Trophoblast cell (in vitro differentiated cells and primary cell): ENCODE results near the gene PLB1.

Experiments
- DNase-seq, 2 donors: peaks; one replicate each; pipeline ENCODE4 v3.0.0-alpha.2; 2016
- H2AFZ ChIP-seq: 2 replicates; pipeline ENCODE4 v1.6.1; 2013; ENCODE audit warnings: low read length, moderate library complexity, mild to moderate bottlenecking; ENCODE audit not compliant: insufficient read depth, poor library complexity
- H2AK5ac ChIP-seq: 2 replicates; pipeline ENCODE4 v1.6.1; 2013; ENCODE audit warnings: mild to moderate bottlenecking, low read length
- H2BK120ac ChIP-seq: 2 replicates; pipeline ENCODE4 v1.6.1; 2013; ENCODE audit warnings: low read length, mild to moderate bottlenecking, moderate library complexity; ENCODE audit not compliant: insufficient read depth, poor library complexity
- H2BK12ac ChIP-seq: 2 replicates; pipeline ENCODE4 v1.6.1; 2013; ENCODE audit warnings: mild to moderate bottlenecking, low read length, moderate library complexity
- H2BK5ac ChIP-seq: 2 replicates; pipeline ENCODE4 v1.6.1; 2013; ENCODE audit warnings: low read length, low read depth, moderate library complexity, mild to moderate bottlenecking; ENCODE audit not compliant: poor library complexity
- H3K14ac ChIP-seq: 2 replicates; pipeline ENCODE4 v1.6.1; 2013; ENCODE audit warnings: mild to moderate bottlenecking, low read length
- H3K18ac ChIP-seq: 2 replicates; pipeline ENCODE4 v1.6.1; 2013; ENCODE audit warnings: mild to moderate bottlenecking, low read length
- H3K23ac ChIP-seq: 2 replicates; pipeline ENCODE4 v1.6.1; 2013; ENCODE audit warnings: low read length
- H3K27ac ChIP-seq: 2 replicates; pipeline ENCODE4 v1.5.1; 2013; ENCODE audit warnings: low read depth, mild to moderate bottlenecking, inconsistent platforms, low read length, moderate library complexity
- H3K27me3 ChIP-seq: 2 replicates; pipeline ENCODE4 v1.6.1; 2013; ENCODE audit warnings: inconsistent platforms, mild to moderate bottlenecking, low read length, moderate library complexity; ENCODE audit not compliant: insufficient read depth
- H3K36me3 ChIP-seq, 2 experiments: 1 replicate in 1 of 2; 2 replicates in 1 of 2; pipeline ENCODE4 v1.6.1; 2013; ENCODE audit warnings: low read length in 2 of 2, mild to moderate bottlenecking in 2 of 2, moderate library complexity in 1 of 2; ENCODE audit not compliant: insufficient read depth in 2 of 2, control insufficient read depth in 1 of 2
- H3K4ac ChIP-seq: 2 replicates; pipeline ENCODE4 v1.6.1; 2013; ENCODE audit warnings: low read depth, mild to moderate bottlenecking, low read length, moderate library complexity
- H3K4me1 ChIP-seq, 2 experiments: 1 replicate in 1 of 2; 2 replicates in 1 of 2; pipeline ENCODE4 v1.6.1; 2013; ENCODE audit warnings: low read length in 2 of 2, mild to moderate bottlenecking in 2 of 2, moderate library complexity in 1 of 2; ENCODE audit not compliant: insufficient read depth in 2 of 2, control insufficient read depth in 1 of 2
- H3K4me2 ChIP-seq: 2 replicates; pipeline ENCODE4 v1.6.1; 2013; ENCODE audit warnings: inconsistent platforms, mild to moderate bottlenecking, low read length, moderate library complexity
- H3K4me3 ChIP-seq: 2 replicates; pipeline ENCODE4 v1.5.1; 2013; ENCODE audit warnings: mild to moderate bottlenecking, low read depth, low read length, inconsistent platforms
- H3K79me1 ChIP-seq: one replicate; pipeline ENCODE4 v1.6.1; 2013; ENCODE audit warnings: low read length
- H3K79me2 ChIP-seq: 2 replicates; pipeline ENCODE4 v1.6.1; 2013; ENCODE audit warnings: low read length, mild to moderate bottlenecking; ENCODE audit not compliant: control insufficient read depth, insufficient read depth, poor library complexity
- H3K9ac ChIP-seq: 2 replicates; pipeline ENCODE4 v1.6.1; 2013; ENCODE audit warnings: mild to moderate bottlenecking, low read length
- H3K9me3 ChIP-seq: 2 replicates; pipeline ENCODE4 v1.6.1; 2013; ENCODE audit warnings: low read depth, mild to moderate bottlenecking, control low read depth, inconsistent platforms, low read length; ENCODE audit not compliant: insufficient read depth
- H4K12ac ChIP-seq: 2 replicates; pipeline ENCODE4 v1.6.1; 2013; ENCODE audit warnings: low read depth, mild to moderate bottlenecking, low read length, moderate library complexity
- H4K8ac ChIP-seq: 2 replicates; pipeline ENCODE4 v1.6.1; 2013; ENCODE audit warnings: low read depth, mild to moderate bottlenecking, low read length, moderate library complexity
- H4K91ac ChIP-seq: one replicate; pipeline ENCODE4 v1.6.1; 2013; ENCODE audit warnings: low read depth, mild to moderate bottlenecking, low read length, moderate library complexity
- WGBS: extraction: QIAGEN DNeasy Blood & Tissue Kit; methylation state at CpG from one replicate; pipeline ENCODE4 v1.1.7; 2013; ENCODE audit warnings: missing lambda C conversion rate; ENCODE audit not compliant: insufficient read length, insufficient coverage; ENCODE audit errors: extremely low coverage; 5-methylcytosine and 5-hydroxymethylcytosine counted together

The PLB1 gene

DNA sequence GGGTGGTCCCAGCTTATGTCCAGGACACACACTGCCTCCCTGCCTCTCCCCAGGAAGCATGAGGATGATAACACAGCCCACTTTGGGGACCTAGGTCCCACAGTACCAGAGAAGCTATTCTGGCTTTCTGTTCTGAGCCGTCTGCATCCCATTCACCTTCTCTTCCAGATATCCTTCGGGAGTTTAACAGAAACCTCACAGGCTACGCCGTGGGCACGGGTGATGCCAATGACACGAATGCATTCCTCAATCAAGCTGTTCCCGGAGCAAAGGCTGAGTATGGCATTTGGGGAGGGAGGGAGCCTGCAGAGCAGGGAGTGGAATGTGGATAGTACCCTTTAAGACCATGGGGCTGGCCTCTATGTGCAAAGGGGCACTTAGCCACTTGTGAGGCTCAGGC lies 102.6 kb downstream of the PLB1 start:
- Histone ChIP-seq H3K4me2 (no peak overlapping the region), H3K79me1 (peaks cover 24% of the 10 kb centered on the region), H3K18ac (peak overlapping the region; percentile 60), H2AK5ac (peak overlapping the region; percentile 59), H2BK5ac (no peak overlapping the region), H3K9me3 (peaks cover 3% of the 10 kb centered on the region), H3K4me3 (no peak overlapping the region), H3K79me2 (peaks cover 2% of the 10 kb centered on the region), H3K27ac (no peak overlapping the region), H2AFZ (no peak overlapping the region), H4K12ac (no peak overlapping the region), H3K36me3 (no peaks in the 10 kb centered on the region), H2BK120ac (peak overlapping the region; percentile 59), H3K27me3 (no peaks in the 10 kb centered on the region), H3K23ac (no peak overlapping the region), H4K91ac (peak overlapping the region; percentile 58), H3K9ac (no peak overlapping the region), H2BK12ac (peak overlapping the region; percentile 70), H3K4me1 (peaks cover 6 to 12% of the 10 kb centered on the region in 2 experiments), H4K8ac (peak overlapping the region; percentile 19), H3K14ac (peak overlapping the region; percentile 12), H3K4ac (no peak overlapping the region)
- DNase-seq, result no peak
- WGBS, result no CpG with 5 or more reads among the region's 7 CpGs

DNA sequence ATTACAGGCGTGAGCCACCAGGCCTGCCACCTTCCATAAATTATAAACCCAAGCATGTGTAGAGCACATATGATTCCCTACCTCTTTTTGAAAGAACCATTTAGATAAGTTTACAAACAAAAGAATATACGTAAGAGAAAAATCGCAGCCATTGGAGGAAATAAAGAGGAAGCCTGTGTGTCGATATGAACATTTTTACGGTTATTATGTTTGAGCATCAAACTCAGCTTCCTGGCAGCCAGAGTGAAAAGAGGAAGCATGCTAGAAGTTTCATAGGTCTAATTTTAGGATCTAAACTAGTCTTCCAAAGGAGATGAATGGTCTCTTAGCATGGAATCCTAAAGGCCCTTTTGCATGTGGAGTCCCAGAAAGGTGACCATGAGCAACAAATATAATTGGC lies 104.3 kb downstream of the PLB1 start:
- H4K91ac ChIP-seq, result no peak overlapping the region
- H2BK12ac ChIP-seq, result no peak overlapping the region
- H3K79me1 ChIP-seq, result peaks cover 26% of the 10 kb centered on the region
- no peak overlapping the region for H3K4ac ChIP-seq
- no peak overlapping the region for H3K14ac ChIP-seq
- peaks cover 11 to 12% of the 10 kb centered on the region in 2 experiments for H3K4me1 ChIP-seq
- H3K4me2 ChIP-seq, result no peak overlapping the region
- no peak overlapping the region for H2AFZ ChIP-seq
- no peak overlapping the region for H3K9ac ChIP-seq
- no peak overlapping the region for H2BK120ac ChIP-seq
- H3K27ac ChIP-seq, result no peak overlapping the region
- no peak overlapping the region for H4K12ac ChIP-seq
- H3K36me3 ChIP-seq, result no peaks in the 10 kb centered on the region
- peaks cover 2% of the 10 kb centered on the region for H3K79me2 ChIP-seq
- H3K4me3 ChIP-seq, result no peak overlapping the region
- H4K8ac ChIP-seq, result no peak overlapping the region
- H2BK5ac ChIP-seq, result no peak overlapping the region
- no peak overlapping the region for H2AK5ac ChIP-seq
- H3K27me3 ChIP-seq, result no peaks in the 10 kb centered on the region
- no peak overlapping the region for H3K18ac ChIP-seq
- no peak overlapping the region for H3K23ac ChIP-seq
- peaks cover 3% of the 10 kb centered on the region for H3K9me3 ChIP-seq
- no peak for DNase-seq
- no CpG with 5 or more reads among the region's 5 CpGs for WGBS

- no peak overlapping the region for H3K9ac ChIP-seq
- H3K79me2 ChIP-seq, result peaks cover 3% of the 10 kb centered on the region
- H3K36me3 ChIP-seq, result no peaks in the 10 kb centered on the region
- H2BK12ac ChIP-seq, result no peak overlapping the region
- no peak for DNase-seq
- no peak overlapping the region for H3K23ac ChIP-seq
- no peak overlapping the region for H4K8ac ChIP-seq
- no peak overlapping the region for H2AK5ac ChIP-seq
- no peak overlapping the region for H4K91ac ChIP-seq
- no peak overlapping the region for H4K12ac ChIP-seq
- H3K4me1 ChIP-seq, result peaks cover 14 to 17% of the 10 kb centered on the region in 2 experiments
- peaks cover 3% of the 10 kb centered on the region for H3K9me3 ChIP-seq
- no peak overlapping the region for H3K18ac ChIP-seq
- H2AFZ ChIP-seq, result no peak overlapping the region
- no peak overlapping the region for H3K27ac ChIP-seq
- no peaks in the 10 kb centered on the region for H3K27me3 ChIP-seq
- no peak overlapping the region for H2BK5ac ChIP-seq
- H2BK120ac ChIP-seq, result no peak overlapping the region
- peaks cover 29% of the 10 kb centered on the region for H3K79me1 ChIP-seq
- no CpG with 5 or more reads among the region's 2 CpGs for WGBS
- no peak overlapping the region for H3K4me3 ChIP-seq
- no peak overlapping the region for H3K4me2 ChIP-seq
- H3K14ac ChIP-seq, result no peak overlapping the region
- H3K4ac ChIP-seq, result no peak overlapping the region
Observed at GRCh38 chr2:28601616-28602015, 105.8 kb downstream of the PLB1 start.

DNA sequence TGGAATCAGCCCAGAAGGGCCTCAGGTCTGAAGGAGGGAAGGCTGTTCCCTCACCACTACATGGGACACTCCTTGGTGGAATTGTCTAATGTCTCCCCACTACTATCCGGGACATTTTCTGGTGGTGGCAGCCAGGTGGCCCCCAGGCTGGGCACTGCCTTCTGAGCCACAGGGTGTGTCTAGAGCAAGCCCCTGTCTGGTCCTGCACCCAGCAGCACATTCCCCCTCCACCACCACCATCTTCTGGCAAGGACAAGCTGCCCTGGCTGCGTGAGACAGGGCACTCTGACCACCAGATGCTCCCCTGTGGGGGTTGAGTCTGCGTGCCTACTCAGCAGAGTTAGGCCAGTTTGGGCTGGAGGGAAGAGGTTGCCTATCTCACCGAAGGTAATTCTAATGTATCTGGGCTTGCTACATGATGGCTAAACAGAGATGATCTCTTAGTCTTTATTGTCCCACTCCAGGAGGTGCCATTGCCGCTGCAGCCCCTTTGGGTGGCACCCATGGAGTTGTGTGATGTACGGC lies 106.3 kb downstream of the PLB1 start:
- no peak overlapping the region for H3K27ac ChIP-seq
- peaks cover 3% of the 10 kb centered on the region for H3K9me3 ChIP-seq
- DNase-seq, result no peak
- no peak overlapping the region for H2AK5ac ChIP-seq
- no peak overlapping the region for H2AFZ ChIP-seq
- H3K18ac ChIP-seq, result no peak overlapping the region
- peaks cover 32% of the 10 kb centered on the region for H3K79me1 ChIP-seq
- no peak overlapping the region for H2BK120ac ChIP-seq
- no peaks in the 10 kb centered on the region for H3K27me3 ChIP-seq
- H3K4me1 ChIP-seq, result peaks cover 17 to 21% of the 10 kb centered on the region in 2 experiments
- no peaks in the 10 kb centered on the region for H3K36me3 ChIP-seq
- no peak overlapping the region for H3K9ac ChIP-seq
- H3K14ac ChIP-seq, result no peak overlapping the region
- H4K12ac ChIP-seq, result no peak overlapping the region
- H4K8ac ChIP-seq, result no peak overlapping the region
- peak overlapping the region; percentile 23 for H4K91ac ChIP-seq
- peaks cover 4% of the 10 kb centered on the region for H3K79me2 ChIP-seq
- no CpG with 5 or more reads among the region's 6 CpGs for WGBS
- no peak overlapping the region for H3K4ac ChIP-seq
- no peak overlapping the region for H3K23ac ChIP-seq
- H2BK5ac ChIP-seq, result no peak overlapping the region
- peak overlapping the region; percentile 1 for H2BK12ac ChIP-seq
- no peak overlapping the region for H3K4me3 ChIP-seq
- no peak overlapping the region for H3K4me2 ChIP-seq
